ENCODE results near the gene AQP3. TPM values are rescaled to one million over a fixed set of nuclear protein-coding genes. Genes with fewer than 3 reads are reported as not detected.

AQP3 gene
- total RNA-seq, 4 donors from 2014 or later = 4.2 to 12.7 (median 6.8) TPM

GRCh38 chr9:33433871-33434270 is 13.5 kb downstream of the AQP3 start:
- intact Hi-C loops (cut with DNase I) = no loop called here
- 95% methylated on average over 8 of the region's 8 CpGs for WGBS
- Histone ChIP-seq H3K9me3 (no peaks in the 10 kb centered on the region), H3K27me3 (peaks cover 0 to 16% (median 0%) of the 10 kb centered on the region in 4 donors), H3K4me1 (peaks cover 0 to 16% (median 11%) of the 10 kb centered on the region in 4 donors), H3K27ac (replicated peaks in 1 of 4) (no peak overlapping the region), H3K36me3 (no peaks in the 10 kb centered on the region), H3K4me3 (no peak overlapping the region)
- TF ChIP-seq CTCF (IDR thresholded peaks at IDR 0.05) (no peak), POLR2A (IDR thresholded peaks at IDR 0.05; ENCODE audit: low read depth) (no peak), POLR2AphosphoS5 (IDR thresholded peaks at IDR 0.05) (no peak), EP300 (IDR thresholded peaks at IDR 0.05) (no peak)
- no peak for DNase-seq (ENCODE audit: extremely low spot score)

- Histone ChIP-seq H3K9me3 (no peaks in the 10 kb centered on the region), H3K27me3 (peaks cover 0 to 7% (median 0%) of the 10 kb centered on the region in 4 donors), H3K27ac (replicated peaks in 1 of 4) (no peak overlapping the region), H3K4me1 (peaks cover 0 to 9% (median 5%) of the 10 kb centered on the region in 4 donors), H3K36me3 (no peaks in the 10 kb centered on the region), H3K4me3 (no peak overlapping the region)
- DNase-seq (ENCODE audit: extremely low spot score) = no peak
- TF ChIP-seq CTCF (IDR thresholded peaks at IDR 0.05) (no peak), EP300 (IDR thresholded peaks at IDR 0.05) (no peak), POLR2A (IDR thresholded peaks at IDR 0.05; ENCODE audit: low read depth) (no peak), POLR2AphosphoS5 (IDR thresholded peaks at IDR 0.05) (no peak)
- WGBS = 84% methylated on average over 2 of the region's 2 CpGs
- intact Hi-C loops (cut with DNase I) = no loop called here
These were observed 16.0 kb downstream of the AQP3 start for GRCh38 chr9:33431420-33431819.

- Histone ChIP-seq H3K4me3 (no peak overlapping the region), H3K36me3 (no peaks in the 10 kb centered on the region), H3K27ac (replicated peaks in 1 of 4) (no peak overlapping the region), H3K4me1 (peaks cover 0 to 8% (median 2%) of the 10 kb centered on the region in 4 donors), H3K27me3 (peaks cover 0 to 2% (median 0%) of the 10 kb centered on the region in 4 donors), H3K9me3 (no peaks in the 10 kb centered on the region)
- TF ChIP-seq POLR2A (IDR thresholded peaks at IDR 0.05; ENCODE audit: low read depth) (no peak), EP300 (IDR thresholded peaks at IDR 0.05) (no peak), POLR2AphosphoS5 (IDR thresholded peaks at IDR 0.05) (no peak), CTCF (IDR thresholded peaks at IDR 0.05) (no peak)
- WGBS = no CpG with 5 or more reads among the region's 1 CpG
- DNase-seq (ENCODE audit: extremely low spot score) = no peak
- intact Hi-C loops (cut with DNase I) = no loop called here
These were observed 16.5 kb downstream of the AQP3 start for GRCh38 chr9:33430942-33431341.

GRCh38 chr9:33429256-33429985 is 18.0 kb downstream of the AQP3 start:
- no peaks in the 10 kb centered on the region for H3K36me3 ChIP-seq
- H3K27ac ChIP-seq (replicated peaks in 1 of 4) = no peak overlapping the region
- no peak for DNase-seq (ENCODE audit: extremely low spot score)
- peaks cover 0 to 8% (median 2%) of the 10 kb centered on the region in 4 donors for H3K4me1 ChIP-seq
- TF ChIP-seq CTCF (IDR thresholded peaks at IDR 0.05) (no peak), EP300 (IDR thresholded peaks at IDR 0.05) (no peak), POLR2AphosphoS5 (IDR thresholded peaks at IDR 0.05) (no peak), POLR2A (IDR thresholded peaks at IDR 0.05; ENCODE audit: low read depth) (no peak)
- H3K9me3 ChIP-seq = no peaks in the 10 kb centered on the region
- intact Hi-C loops (cut with DNase I) = no loop called here
- WGBS = 91% methylated on average over 3 of the region's 3 CpGs
- no peak overlapping the region for H3K4me3 ChIP-seq
- H3K27me3 ChIP-seq = no peaks in the 10 kb centered on the region

Data from esophagus muscularis mucosa (tissue), 4 donors.